Activated CD8-positive, alpha-beta memory T cell treated with anti-CD3 and anti-CD28 coated beads for 36 hours (primary cell): ENCODE results near the gene DNAJB9. TPM values are rescaled to one million over a fixed set of nuclear protein-coding genes. Genes with fewer than 3 reads are reported as not detected.

Experiments used
- CTCF ChIA-PET: fragments of 350-600 bp; sonication (Branson Sonifier 250); formaldehyde crosslinking; loops from one replicate; lab custom pipeline; 2021; ENCODE audit warnings: antibody characterized with exemption; lab: Charles Lee
- POLR2A ChIA-PET: fragments of 350-600 bp; sonication (Branson Sonifier 250); formaldehyde crosslinking; loops from one replicate; lab custom pipeline; 2021; ENCODE audit warnings: antibody characterized with exemption; lab: Charles Lee
- total RNA-seq, 2 experiments: library from RNA; stranded (reverse); gene quantifications; one replicate each; pipeline ENCODE4 v1.2.3, GENCODE V29; 2021

Gene DNAJB9
- total RNA-seq, 2 experiments from 2014 or later = 6.9 to 7.3 TPM

- CTCF ChIA-PET = no interaction called here
Observed at GRCh38 chr7:108598914-108599580, 29.4 kb downstream of the DNAJB9 start.

DNA sequence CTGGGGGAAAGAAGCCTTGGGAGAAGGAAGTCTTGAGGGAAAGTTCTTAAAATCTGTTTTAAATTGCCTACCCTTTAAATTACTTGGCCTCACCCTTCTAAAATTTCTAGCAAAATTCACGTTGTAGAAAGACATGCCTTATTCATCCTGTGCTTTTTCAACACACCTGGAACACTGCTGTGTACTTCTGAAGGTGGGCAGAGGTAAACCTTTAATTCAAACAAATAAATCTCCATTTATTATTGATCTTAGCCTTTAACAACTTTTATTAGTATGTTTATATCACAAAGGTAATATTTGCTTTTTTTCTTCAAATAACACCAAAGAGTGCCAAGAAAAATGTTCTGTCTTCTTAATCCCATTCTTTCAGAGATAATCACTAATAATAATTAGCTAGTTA, 30.7 kb downstream of the DNAJB9 start:
- ChIA-PET CTCF (no interaction called here), POLR2A (no interaction called here)

More at GRCh38 chr7:108598914-108599580, 29.4 kb downstream of the DNAJB9 start:
- POLR2A ChIA-PET = no interaction called here

GRCh38 chr7:108603656-108604306, 34.1 kb downstream of the DNAJB9 start:
- CTCF ChIA-PET = no interaction called here
- POLR2A ChIA-PET = no interaction called here

DNA sequence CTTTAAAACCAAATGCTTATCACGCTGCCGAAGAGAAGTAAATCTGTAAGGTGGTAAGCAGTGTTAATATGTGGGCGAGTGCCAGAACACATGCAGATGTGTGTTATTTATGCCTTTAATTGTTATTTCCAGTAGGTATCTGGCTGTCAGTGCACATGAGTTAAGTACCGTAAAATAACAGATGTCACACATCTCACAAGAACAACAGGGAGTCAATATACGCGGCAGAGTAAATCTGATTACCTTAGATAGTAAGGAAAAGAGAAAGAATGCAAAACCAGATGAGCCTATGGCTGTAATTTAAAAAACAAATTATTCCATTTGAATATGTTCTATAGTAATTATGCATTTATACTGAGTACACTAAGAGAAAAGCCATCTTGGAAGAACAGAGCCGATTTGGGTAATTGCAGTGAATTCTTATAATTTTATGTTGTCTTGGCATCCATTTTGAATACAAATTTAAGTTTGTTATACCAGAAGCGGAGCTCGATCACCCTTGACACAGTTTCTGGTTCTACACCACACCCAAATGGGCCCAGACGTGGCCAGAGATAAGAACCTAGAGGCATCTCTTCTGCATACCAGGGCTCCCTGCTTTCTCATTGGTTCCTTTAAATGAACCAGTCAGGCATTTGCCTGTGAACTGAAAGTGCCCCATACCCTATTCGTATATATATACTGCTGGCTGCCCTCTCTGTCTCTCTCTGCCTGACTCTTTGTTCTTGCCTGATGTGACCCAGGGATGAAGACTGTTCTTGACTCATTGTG, 34.8 kb downstream of the DNAJB9 start:
- CTCF ChIA-PET = no interaction called here
- POLR2A ChIA-PET = no interaction called here

DNA sequence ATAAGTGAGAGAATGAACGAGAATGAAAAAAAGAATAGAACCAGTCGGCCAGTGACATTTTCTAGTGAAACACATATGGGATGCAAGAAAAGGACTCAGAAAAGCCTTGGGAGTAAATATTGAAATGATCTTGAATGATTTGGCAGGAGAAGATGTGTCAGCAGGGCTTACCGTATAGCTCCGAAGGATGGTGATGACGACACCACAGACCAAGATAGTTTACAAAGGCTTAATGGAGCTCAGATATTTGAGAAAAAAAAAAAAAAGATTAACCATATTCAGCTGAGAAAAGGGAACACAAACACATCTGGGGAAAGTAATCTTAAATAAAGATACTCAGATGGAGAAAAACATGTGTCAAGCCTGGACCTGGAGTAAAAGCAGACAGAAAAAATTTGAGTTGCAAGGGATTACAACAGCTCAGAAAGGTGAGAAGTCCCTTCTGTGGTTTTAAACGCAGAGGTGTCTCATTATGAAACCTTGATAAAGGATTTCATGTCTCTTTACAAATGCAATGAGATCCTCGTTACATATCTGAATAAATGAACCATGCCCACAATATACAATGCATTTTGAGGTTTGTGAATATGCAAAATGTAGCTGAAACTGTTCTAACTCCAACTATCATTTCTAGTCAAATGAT, 36.0 kb downstream of the DNAJB9 start:
- CTCF ChIA-PET = interaction anchor here (0.7 kb wide), 1 partner anchor 1752 kb away, joined by 3 read pairs; no protein-coding TSS in a partner anchor
- POLR2A ChIA-PET = no interaction called here

DNA sequence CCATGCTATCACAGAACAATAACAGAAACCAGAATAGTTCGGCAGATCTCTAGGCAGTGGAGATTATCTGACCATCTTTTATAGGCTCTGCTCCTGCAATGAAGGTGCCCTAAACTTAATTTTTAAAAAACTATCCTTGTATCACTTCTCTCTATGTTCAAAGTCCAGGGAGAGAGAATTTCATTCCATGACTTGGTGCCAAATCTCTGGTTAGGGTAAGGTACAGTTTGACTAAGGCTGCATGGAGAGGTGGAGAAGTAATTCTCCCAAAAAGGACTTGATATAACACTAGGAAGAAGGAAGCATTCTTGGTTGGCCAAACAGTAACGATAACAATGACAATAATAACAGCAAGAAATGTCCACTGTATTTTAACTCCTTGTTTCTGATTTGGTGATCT, 40.0 kb downstream of the DNAJB9 start:
- ChIA-PET POLR2A (no interaction called here), CTCF (no interaction called here)

GRCh38 chr7:108611268-108611667, 41.6 kb downstream of the DNAJB9 start:
- CTCF ChIA-PET = no interaction called here
- POLR2A ChIA-PET = no interaction called here

DNA sequence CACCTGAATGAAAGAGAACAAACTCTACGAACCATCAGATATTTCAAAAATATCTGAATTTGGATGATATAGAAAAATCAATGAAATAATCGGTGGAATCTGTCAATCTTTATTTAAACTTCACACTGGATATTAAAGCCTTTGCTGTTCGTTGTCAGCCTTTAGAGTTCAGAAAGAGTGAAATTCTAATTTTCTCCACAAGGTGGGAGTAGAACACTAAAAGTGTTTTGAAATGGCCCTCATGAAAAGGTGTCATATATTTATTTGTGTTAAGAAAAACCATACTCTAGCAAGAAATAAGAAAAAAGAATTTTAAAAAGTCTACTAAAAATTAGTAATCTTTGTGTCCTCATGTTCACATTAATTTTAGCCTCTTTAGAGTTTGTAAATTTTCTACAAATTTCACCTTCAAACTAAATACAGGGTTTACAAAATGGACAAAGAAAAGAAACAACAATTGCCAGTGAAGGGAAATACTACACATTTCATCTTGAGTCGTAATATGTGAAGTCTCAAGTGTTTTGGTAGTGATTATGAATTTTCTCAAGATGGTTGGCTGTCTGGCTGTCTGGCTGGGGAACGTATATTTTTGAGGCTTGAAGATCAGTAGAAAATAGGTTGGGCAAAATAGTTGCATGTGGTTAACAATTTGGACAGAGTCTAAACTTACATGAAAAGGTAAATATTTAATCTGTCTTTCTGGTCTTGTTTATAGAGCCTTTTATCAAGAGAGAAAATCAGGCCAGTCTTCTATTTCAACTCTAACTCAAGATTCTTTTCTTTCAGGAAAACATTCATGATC, 43.7 kb downstream of the DNAJB9 start:
- CTCF ChIA-PET = no interaction called here

GRCh38 chr7:108613949-108614381, 44.3 kb downstream of the DNAJB9 start:
- POLR2A ChIA-PET = no interaction called here
- CTCF ChIA-PET = no interaction called here

More for the DNA sequence above, 43.7 kb downstream of the DNAJB9 start:
- POLR2A ChIA-PET = no interaction called here

GRCh38 chr7:108614896-108615295, 45.2 kb downstream of the DNAJB9 start:
- ChIA-PET CTCF (no interaction called here), POLR2A (no interaction called here)

DNA sequence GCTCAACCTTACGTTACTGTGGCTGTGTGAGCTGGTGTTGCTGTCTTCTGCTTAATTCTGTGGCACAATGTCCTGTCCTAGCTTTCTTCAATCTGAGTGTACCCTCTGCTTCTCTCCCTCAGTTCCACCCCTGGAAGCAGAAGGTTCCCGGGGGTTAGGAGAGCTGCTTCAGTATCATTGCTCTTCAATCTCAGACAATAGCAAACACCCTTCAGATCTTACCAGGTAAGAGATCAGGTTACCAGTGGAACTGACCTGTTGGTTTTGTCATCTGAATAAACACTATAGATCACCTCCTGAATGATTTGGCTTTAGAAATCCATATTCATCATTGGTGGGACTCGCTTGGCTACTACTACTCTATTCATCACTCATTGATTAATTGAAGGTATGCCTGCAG, 48.4 kb downstream of the DNAJB9 start:
- ChIA-PET POLR2A (no interaction called here), CTCF (no interaction called here)

GRCh38 chr7:108623220-108623619, 53.5 kb downstream of the DNAJB9 start:
- POLR2A ChIA-PET = no interaction called here
- CTCF ChIA-PET = no interaction called here

Other genes with a start within 250 kb of the DNAJB9 start
- under 1 TPM; 0.21 to 0.34 TPM for gene NRCAM, start 113.4 kb upstream of the DNAJB9 start, total RNA-seq
- 10 to 100 TPM; 16.9 to 17.6 TPM for gene PNPLA8, start 43.7 kb upstream of the DNAJB9 start, total RNA-seq
- gene THAP5, start 168 bp upstream of the DNAJB9 start, total RNA-seq = 10 to 100 TPM; 37.3 to 38.3 TPM